K562 (cell line): ENCODE results near the gene TNIK. TPM values are rescaled to one million over a fixed set of nuclear protein-coding genes. Genes with fewer than 3 reads are reported as not detected.

Source experiments
- ATAC-seq: fragments of 200-7000 bp; cut with Tn5 transposase; 3 replicates; pipeline ENCODE4 v1.9.1; 2020; ENCODE audit warnings: moderate library complexity
- BruUV-seq: library from RNA; stranded (reverse); fragments of 400-500 nt; replicated peaks from 2 replicates; lab custom pipeline; 2021; lab: Mats Ljungman, UMichigan
- CTCF ChIA-PET: fragments of 300-600 bp; formaldehyde crosslinking; extraction: SDS; loops from one replicate; lab custom pipeline; 2021; ENCODE audit warnings: low intra/inter-chr PET ratio; lab: Yijun Ruan, JAX
- POLR2A ChIA-PET: fragments of 300-600, 350-650 bp; sonication (Branson Sonifier 250); formaldehyde crosslinking; extraction: SDS; loops from one replicate; lab custom pipeline; 2021; ENCODE audit warnings: antibody characterized with exemption, inconsistent platforms; lab: Yijun Ruan, JAX
- DNase-seq, 4 experiments: peaks; one replicate each; pipeline versions ENCODE4 v3.0.0 to v3.0.0-alpha.2; 2011 to 2018; ENCODE audit warnings: low spot score in 3 of 4, mixed read lengths in 3 of 4; ENCODE audit errors: extremely low read depth in 1 of 4
- FAIRE-seq: peaks from 2 replicates; lab custom pipeline; 2011; peaks lifted over from hg19 to GRCh38; lab: Jason Lieb, UNC
- H2AFZ ChIP-seq: 2 replicates; pipeline ENCODE4 v1.6.0; 2011; ENCODE audit warnings: low read depth, low read length, control low read depth, inconsistent platforms
- H3K27ac ChIP-seq: fragments of 200-600 bp; 3 replicates; pipeline ENCODE4 v1.8.0; 2011; ENCODE audit warnings: low read depth, mild to moderate bottlenecking, control low read depth, inconsistent platforms, low read length, moderate library complexity, mixed read lengths; ENCODE audit errors: extremely low read depth
- H3K27me3 ChIP-seq, 2 experiments: fragments of 300-600 bp in 1 of 2; 2 replicates in 1 of 2; 3 replicates in 1 of 2; pipeline versions ENCODE4 v1.6.0 to v1.8.0; 2011; ENCODE audit warnings: inconsistent platforms in 2 of 2, low read length in 2 of 2, mild to moderate bottlenecking in 1 of 2, mixed read lengths in 1 of 2, moderate library complexity in 1 of 2; ENCODE audit not compliant: control insufficient read depth in 2 of 2, insufficient read depth in 2 of 2
- H3K36me3 ChIP-seq: fragments of 300-600 bp; 3 replicates; pipeline ENCODE4 v1.8.0; 2011; ENCODE audit warnings: mild to moderate bottlenecking, low read length, inconsistent platforms; ENCODE audit not compliant: control insufficient read depth, insufficient read depth
- H3K4me1 ChIP-seq, 2 experiments: fragments of 200-600 bp in 1 of 2; replicated peaks in 1 of 2; 2 replicates in 1 of 2; 3 replicates in 1 of 2; pipeline versions ENCODE4 v1.5.1 to v1.8.0; 2011; ENCODE audit warnings: inconsistent platforms in 2 of 2, low read length in 2 of 2, mild to moderate bottlenecking in 1 of 2, mixed read lengths in 1 of 2, moderate library complexity in 1 of 2; ENCODE audit not compliant: control insufficient read depth in 2 of 2, insufficient read depth in 2 of 2
- H3K4me2 ChIP-seq: 2 replicates; pipeline ENCODE4 v1.6.1; 2011; ENCODE audit warnings: low read length, control low read depth, inconsistent platforms, mixed read lengths; ENCODE audit not compliant: insufficient read depth
- H3K4me3 ChIP-seq: fragments of 200-600 bp; sonication (generic), shearing (Covaris generic); 2 replicates; pipeline ENCODE4 v1.5.1; 2016; ENCODE audit warnings: control low read depth, inconsistent platforms
- H3K79me2 ChIP-seq: fragments of 200-600 bp; 3 replicates; pipeline ENCODE4 v1.8.0; 2011; ENCODE audit warnings: low read length, inconsistent platforms; ENCODE audit not compliant: control insufficient read depth, insufficient read depth
- H3K9ac ChIP-seq, 2 experiments: 2 replicates each; pipeline versions ENCODE4 v1.6.0 to v1.6.1; 2011; ENCODE audit warnings: low read depth in 2 of 2, low read length in 2 of 2, control low read depth in 1 of 2, inconsistent platforms in 1 of 2, mild to moderate bottlenecking in 1 of 2, mixed read lengths in 1 of 2; ENCODE audit not compliant: insufficient read depth in 1 of 2
- H3K9me1 ChIP-seq: one replicate; pipeline ENCODE4 v1.6.0; 2011; ENCODE audit warnings: inconsistent platforms, mild to moderate bottlenecking, low read length, moderate library complexity; ENCODE audit not compliant: control insufficient read depth, insufficient read depth
- H3K9me3 ChIP-seq: replicated peaks from 2 replicates; pipeline ENCODE4 v1.5.1; 2011; ENCODE audit warnings: low read depth, low read length, inconsistent platforms; ENCODE audit not compliant: control insufficient read depth, insufficient read depth
- H4K20me1 ChIP-seq: replicated peaks from 2 replicates; pipeline ENCODE4 v1.6.1; 2011; ENCODE audit warnings: low read length, inconsistent platforms, mixed read lengths; ENCODE audit not compliant: control insufficient read depth, insufficient read depth
- EP300 ChIP-seq: IDR thresholded peaks from 2 replicates; pipeline ENCODE4 v1.6.1; 2012; ENCODE audit warnings: low read length, improper control_type of control experiment
- FOSL1 ChIP-seq: fragments of 200-800 bp; sonication (Bioruptor generic); conservative IDR thresholded peaks from 2 replicates; pipeline ENCODE4 v1.6.1; 2016; ENCODE audit warnings: missing genetic modification characterization, missing compliant biosample characterization
- NR4A1 ChIP-seq, 2 experiments: fragments of 250-450 bp in 1 of 2; fragments of 450-650 bp in 1 of 2; sonication (Bioruptor Pico) in 1 of 2; IDR thresholded peaks; 2 replicates each; pipeline versions ENCODE4 v1.4.0 to v1.6.1; 2016 to 2020; ENCODE audit warnings: mild to moderate bottlenecking in 2 of 2, missing compliant biosample characterization in 1 of 2, missing genetic modification characterization in 1 of 2, moderate library complexity in 1 of 2
- WGBS: fragments of 100-300 bp; shearing (Covaris generic); methylation state at CpG from one replicate; pipeline ENCODE4 v1.1.6; 2016; ENCODE audit warnings: low coverage, mixed read lengths; ENCODE audit not compliant: insufficient coverage; ENCODE audit errors: missing lambda C conversion rate; 5-methylcytosine and 5-hydroxymethylcytosine counted together
- in situ Hi-C: fragments of 300-500 bp; cut with MboI; formaldehyde crosslinking; loops from 4 replicates; pipeline ENCODE4 v1.15.0; 2018; ENCODE audit warnings: inconsistent platforms, mixed read lengths
- intact Hi-C: fragments of 100-400 bp; cut with micrococcal nuclease; formaldehyde crosslinking; loops from 2 replicates; pipeline ENCODE4 v1.14.2; 2022
- polyA plus RNA-seq, 8 experiments: library from polyadenylated mRNA; depleted of rRNA in 4 of 8; stranded (reverse) in 5 of 8; unstranded in 3 of 8; fragments of >200 nt; fragmentation: Nextera tagmentation in 2 of 8; fragmentation: Illumina TruSeq in 1 of 8; extraction: Ambion mirVana in 2 of 8; extraction: Trizol in 1 of 8; gene quantifications; 2 replicates each; pipeline versions ENCODE4 v1.2.1 to v1.2.3, GENCODE V29; 2011 to 2014; ENCODE audit warnings: inconsistent platforms in 1 of 8, missing spikeins in 1 of 8
- total RNA-seq, 7 experiments: library from RNA; depleted of rRNA in 6 of 7; stranded (reverse); fragments of >200 nt in 6 of 7; fragmentation: Illumina TruSeq in 2 of 7; extraction: Trizol in 2 of 7; gene quantifications; 2 replicates each; pipeline versions ENCODE4 v1.2.1 to v1.2.3, GENCODE V29; 2011 to 2021; ENCODE audit warnings: low replicate concordance in 1 of 7
- TF ChIP-seq, protein P1 (sequence below), 2 experiments: fragments of 450-650 bp in 1 of 2; sonication (generic) in 1 of 2; formaldehyde crosslinking in 1 of 2; IDR thresholded peaks in 1 of 2; conservative IDR thresholded peaks in 1 of 2; 2 replicates each; pipeline versions ENCODE4 v1.6.1 to v1.8.1; 2016 to 2023; ENCODE audit warnings: mild to moderate bottlenecking in 2 of 2, moderate library complexity in 2 of 2, inconsistent platforms in 1 of 2, missing genetic modification reagents in 1 of 2

The TNIK gene
- total and polyA plus RNA-seq, 9 of the 15 experiments (the other 6 are each of a cell fraction or from before 2014, with no cell fraction given): 6.6 to 39.0 (median 24.7) TPM

GRCh38 chr3:171284308-171285075, 175.7 kb downstream of the TNIK start:
- H3K9me3 ChIP-seq: no peaks in the 10 kb centered on the region
- H3K36me3 ChIP-seq: no peaks in the 10 kb centered on the region
- no peaks in the 10 kb centered on the region for H3K9me1 ChIP-seq
- no peak for FAIRE-seq
- TF ChIP-seq, protein P1, sequence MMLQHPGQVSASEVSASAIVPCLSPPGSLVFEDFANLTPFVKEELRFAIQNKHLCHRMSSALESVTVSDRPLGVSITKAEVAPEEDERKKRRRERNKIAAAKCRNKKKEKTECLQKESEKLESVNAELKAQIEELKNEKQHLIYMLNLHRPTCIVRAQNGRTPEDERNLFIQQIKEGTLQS (IDR thresholded peaks at IDR 0.05): peak; percentile 25; the same call in 1 of the 2 replicates
- TF ChIP-seq, protein P1 (CRISPR knock-in tag; conservative IDR thresholded peaks at IDR 0.05): no peak
- TF ChIP-seq FOSL1 (tag) (0 out of 2 replicates have a peak, but pooled peaks have one; percentile 25), NR4A1 (CRISPR knock-in tag; IDR thresholded peaks at IDR 0.05) (no peak), NR4A1 (tag; IDR thresholded peaks at IDR 0.05) (no peak), EP300 (no peak)
- H3K4me1 ChIP-seq: no peaks in the 10 kb centered on the region
- no peak overlapping the region for H2AFZ ChIP-seq
- intact Hi-C loops (no loop called here), in situ Hi-C loops (no loop called here)
- BruUV-seq: no TSS peak
- no peak overlapping the region for H3K9ac ChIP-seq
- no peak for DNase-seq
- no peaks in the 10 kb centered on the region for H3K27me3 ChIP-seq
- no peaks in the 10 kb centered on the region; the same call in 1 of the 2 replicates for H4K20me1 ChIP-seq
- WGBS: 64% methylated on average over 5 of the region's 5 CpGs
- CTCF ChIA-PET: no interaction called here
- H3K79me2 ChIP-seq: no peaks in the 10 kb centered on the region
- no peak for ATAC-seq
- H3K4me2 ChIP-seq: no peak overlapping the region
- POLR2A ChIA-PET: no interaction called here
- H3K4me3 ChIP-seq: no peak overlapping the region
- no peak overlapping the region for H3K27ac ChIP-seq
